Kidney (tissue), 14 donors: Measurements from ENCODE around the gene ACOXL. TPM values are rescaled to one million over a fixed set of nuclear protein-coding genes. Genes with fewer than 3 reads are reported as not detected.

Source experiments
- DNase-seq, 5 donors: peaks; one replicate each; pipeline ENCODE4 v3.0.0-alpha.2; 2013 to 2020
- FAIRE-seq: peaks from 2 replicates; lab custom pipeline; 2012; peaks lifted over from hg19 to GRCh38; lab: Jason Lieb, UNC
- H3K27ac ChIP-seq, 2 donors: one replicate each; pipeline ENCODE4 v1.7.0; 2013; ENCODE audit warnings: low read depth in 2 of 2, low read length in 2 of 2, inconsistent platforms in 1 of 2
- H3K27me3 ChIP-seq: one replicate; pipeline ENCODE4 v1.7.1; 2013; ENCODE audit warnings: low read length, inconsistent platforms; ENCODE audit not compliant: control insufficient read depth, insufficient read depth
- H3K36me3 ChIP-seq, 3 donors: one replicate each; pipeline versions ENCODE4 v1.7.0 to v1.7.1; 2013; ENCODE audit warnings: low read length in 3 of 3, control low read depth in 1 of 3, inconsistent platforms in 1 of 3; ENCODE audit not compliant: insufficient read depth in 3 of 3, control insufficient read depth in 2 of 3
- H3K4me1 ChIP-seq, 3 donors: one replicate each; pipeline versions ENCODE4 v1.7.0 to v1.7.1; 2013; ENCODE audit warnings: low read length in 3 of 3, inconsistent platforms in 1 of 3, low read depth in 1 of 3; ENCODE audit not compliant: control insufficient read depth in 2 of 3, insufficient read depth in 2 of 3
- H3K4me3 ChIP-seq, 3 donors: one replicate each; pipeline versions ENCODE4 v1.7.0 to v1.8.1; 2013; ENCODE audit warnings: low read length in 3 of 3, control low read depth in 1 of 3, inconsistent platforms in 1 of 3
- H3K9ac ChIP-seq, 3 donors: one replicate each; pipeline versions ENCODE4 v1.7.0 to v1.7.1; 2013; ENCODE audit warnings: low read length in 3 of 3, control low read depth in 1 of 3, inconsistent platforms in 1 of 3
- H3K9me3 ChIP-seq, 3 donors: one replicate each; pipeline versions ENCODE4 v1.7.0 to v1.7.1; 2013; ENCODE audit warnings: low read length in 3 of 3, control low read depth in 1 of 3, inconsistent platforms in 1 of 3; ENCODE audit not compliant: control insufficient read depth in 2 of 3, insufficient read depth in 1 of 3
- CTCF ChIP-seq: IDR thresholded peaks from 3 replicates; pipeline ENCODE4 v1.5.1; 2012; ENCODE audit warnings: mild to moderate bottlenecking, moderate library complexity, borderline replicate concordance; ENCODE audit not compliant: insufficient read depth; ENCODE audit errors: extremely low read depth
- intact Hi-C: fragments of 100-400 bp; cut with DNase I; formaldehyde crosslinking; loops from one replicate; pipeline ENCODE4 v1.11.1; 2022
- polyA plus RNA-seq: library from polyadenylated mRNA; stranded (reverse); fragments of 350-450 nt; fragmentation: Illumina TruSeq; extraction: RNeasy Lipid Tissue Mini Kit (QIAGEN cat#74804); gene quantifications from one replicate; pipeline ENCODE4 v1.2.3, GENCODE V29; 2014; ENCODE audit warnings: low read depth, low replicate concordance; ENCODE audit not compliant: insufficient read depth
- total RNA-seq: library from RNA; stranded (reverse); fragmentation: NEBNext Ultra II Directional; extraction: Animal tissue kit (Norgen Biotek cat#: 25700); gene quantifications from one replicate; pipeline ENCODE4 v1.2.1, GENCODE V29; 2021
- donor health status: control.
- donor health status: control.
- donor health status: control.
- donor health status: control.
- donor health status: control.
- donor health status: DM: yes; HTN: yes; CAD: no.
- donor health status: Normal renal cell carcinoma (clear cell type).

Gene ACOXL
- total and polyA plus RNA-seq, 2 donors from 2014 or later = 2.0 TPM; not detected in 1

- DNase-seq (no peak), FAIRE-seq (no peak)
- Histone ChIP-seq H3K9me3 (no peaks in the 10 kb centered on the region), H3K27me3 (no peaks in the 10 kb centered on the region), H3K36me3 (peaks cover 0 to 8% (median 4%) of the 10 kb centered on the region in 3 donors), H3K4me1 (no peaks in the 10 kb centered on the region), H3K9ac (no peak overlapping the region), H3K4me3 (no peak overlapping the region), H3K27ac (no peak overlapping the region)
- TF ChIP-seq CTCF = no peak
- intact Hi-C loops = no loop called here
Measured at GRCh38 chr2:111145103-111145760, 412.9 kb downstream of the ACOXL start.

- intact Hi-C loops = no loop called here
- DNase-seq (no peak), FAIRE-seq (no peak)
- Histone ChIP-seq H3K4me1 (no peaks in the 10 kb centered on the region), H3K9me3 (no peaks in the 10 kb centered on the region), H3K27me3 (no peaks in the 10 kb centered on the region), H3K4me3 (no peak overlapping the region), H3K36me3 (peaks cover 0 to 8% (median 4%) of the 10 kb centered on the region in 3 donors), H3K27ac (no peak overlapping the region), H3K9ac (no peak overlapping the region)
- TF ChIP-seq CTCF = no peak
Measured at GRCh38 chr2:111145951-111146350, 413.6 kb downstream of the ACOXL start.

DNA sequence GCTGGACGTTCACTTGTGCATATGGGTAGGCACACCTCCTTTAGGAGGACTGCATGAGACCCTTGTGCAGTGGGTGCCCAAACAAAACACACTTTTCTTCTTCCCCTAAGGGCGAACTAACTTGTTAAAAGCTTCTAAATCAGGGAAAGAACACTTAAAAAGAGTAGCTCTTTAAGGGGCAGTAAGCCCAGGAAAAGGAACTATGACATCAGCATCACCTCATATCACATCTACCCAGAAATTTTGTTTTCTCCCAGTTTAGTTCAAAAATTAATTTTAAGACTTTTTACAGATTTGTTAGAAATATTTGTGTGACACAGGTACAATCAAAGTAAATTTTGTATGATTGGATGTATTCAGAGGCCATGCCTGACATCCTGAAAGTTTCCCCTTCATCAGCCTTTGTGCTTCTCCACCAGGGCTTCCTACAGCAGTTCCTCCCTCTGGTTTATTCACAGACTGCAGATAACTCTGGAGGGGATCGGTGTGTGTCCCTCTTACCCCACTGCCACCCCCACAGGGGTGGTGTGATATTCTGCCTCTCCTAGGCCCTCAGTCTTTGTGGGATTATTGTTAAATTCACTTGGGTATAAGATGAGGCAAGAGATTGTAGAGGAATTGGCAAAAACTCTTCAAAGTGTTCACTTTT lies 416.0 kb downstream of the ACOXL start:
- no peak for TF ChIP-seq CTCF
- H3K27me3 ChIP-seq = no peaks in the 10 kb centered on the region
- no peak for DNase-seq
- no peak overlapping the region for H3K27ac ChIP-seq
- H3K4me1 ChIP-seq = no peaks in the 10 kb centered on the region
- no peak overlapping the region for H3K9ac ChIP-seq
- intact Hi-C loops = no loop called here
- FAIRE-seq = no peak
- no peak overlapping the region for H3K4me3 ChIP-seq
- H3K9me3 ChIP-seq = no peaks in the 10 kb centered on the region
- peaks cover 3 to 19% (median 10%) of the 10 kb centered on the region in 3 donors for H3K36me3 ChIP-seq
